A673 (cell line): Measurements from ENCODE around the gene TSSK6. TPM values are rescaled to one million over a fixed set of nuclear protein-coding genes. Genes with fewer than 3 reads are reported as not detected.

ENCODE experiments used
- BruUV-seq: library from RNA; stranded (reverse); fragments of 400-500 nt; replicated peaks from 2 replicates; lab custom pipeline; 2021; lab: Mats Ljungman, UMichigan
- CTCF ChIA-PET: fragments of 300-600 bp; sonication (Branson Sonifier 250); formaldehyde crosslinking; loops from one replicate; lab custom pipeline; 2022; ENCODE audit warnings: antibody characterized with exemption; lab: Charles Lee
- POLR2A ChIA-PET: fragments of 300-600 bp; sonication (Branson Sonifier 250); formaldehyde crosslinking; loops from one replicate; lab custom pipeline; 2022; ENCODE audit warnings: antibody characterized with exemption; ENCODE audit not compliant: low non-redundant PET; lab: Charles Lee
- DNase-seq: peaks from one replicate; pipeline ENCODE4 v3.0.0-alpha.2; 2015; ENCODE audit warnings: low spot score
- H3K27ac ChIP-seq: fragments of 200-600 bp; sonication (generic); 2 replicates; pipeline ENCODE4 v1.5.1; 2016; ENCODE audit warnings: mixed run types, low read depth, mild to moderate bottlenecking, mixed read lengths, antibody characterized with exemption, low read length; ENCODE audit not compliant: poor library complexity, severe bottlenecking
- H3K27me3 ChIP-seq: fragments of 200-600 bp; sonication (generic); replicated peaks from 2 replicates; pipeline ENCODE4 v1.6.1; 2017; ENCODE audit warnings: mixed run types, low read depth, mild to moderate bottlenecking, mixed read lengths, antibody characterized with exemption, low read length; ENCODE audit not compliant: insufficient read depth, poor library complexity
- H3K36me3 ChIP-seq: fragments of 200-600 bp; sonication (generic); 2 replicates; pipeline ENCODE4 v1.6.1; 2016; ENCODE audit warnings: mixed run types, mild to moderate bottlenecking, mixed read lengths, antibody characterized with exemption, low read length; ENCODE audit not compliant: insufficient read depth, poor library complexity, severe bottlenecking
- H3K4me1 ChIP-seq: fragments of 200-600 bp; sonication (generic); 2 replicates; pipeline ENCODE4 v1.6.1; 2017; ENCODE audit warnings: mixed run types, mild to moderate bottlenecking, mixed read lengths, antibody characterized with exemption, low read length; ENCODE audit not compliant: insufficient read depth, poor library complexity, severe bottlenecking
- H3K4me3 ChIP-seq: fragments of 200-600 bp; sonication (generic); 2 replicates; pipeline ENCODE4 v1.5.1; 2016; ENCODE audit warnings: low read depth, mixed run types, mild to moderate bottlenecking, mixed read lengths, low read length; ENCODE audit not compliant: poor library complexity, severe bottlenecking
- H3K9me3 ChIP-seq: fragments of 200-600 bp; sonication (generic); 2 replicates; pipeline ENCODE4 v1.6.1; 2016; ENCODE audit warnings: mixed run types, low read depth, mild to moderate bottlenecking, mixed read lengths, antibody characterized with exemption, low read length; ENCODE audit not compliant: poor library complexity, severe bottlenecking
- EZH2 ChIP-seq: fragments of 200-600 bp; sonication (generic); IDR thresholded peaks from 2 replicates; pipeline ENCODE4 v1.6.1; 2017; ENCODE audit warnings: borderline replicate concordance, low read depth, mild to moderate bottlenecking, mixed read lengths, antibody characterized with exemption, low read length; ENCODE audit not compliant: poor library complexity, severe bottlenecking
- intact Hi-C: fragments of 100-400 bp; cut with micrococcal nuclease; formaldehyde crosslinking; loops from one replicate; pipeline ENCODE4 v1.10.0; 2022; ENCODE audit not compliant: unreplicated experiment
- total RNA-seq: library from RNA; stranded (reverse); gene quantifications from 2 replicates; pipeline ENCODE4 v1.2.3, GENCODE V29; 2021
- TF ChIP-seq, protein P1 (sequence below): fragments of 300-800, 200-600 bp; sonication (generic); conservative IDR thresholded peaks from 2 replicates; pipeline ENCODE4 v1.5.1; 2017; ENCODE audit warnings: low read depth, mild to moderate bottlenecking, antibody characterized with exemption, low read length, moderate library complexity, mixed read lengths

TSSK6 gene
- total RNA-seq, 1 experiment from 2014 or later, result 2.5 TPM

GRCh38 chr19:19538785-19539166 is 23.4 kb upstream of the TSSK6 start:
- no peak for DNase-seq
- CTCF ChIA-PET, result no interaction called here
- no peaks in the 10 kb centered on the region for H3K27me3 ChIP-seq
- POLR2A ChIA-PET, result no interaction called here
- no TSS peak for BruUV-seq
- H3K27ac ChIP-seq, result no peak overlapping the region
- peak overlapping the region; percentile 49 for H3K4me3 ChIP-seq
- TF ChIP-seq, protein P1, sequence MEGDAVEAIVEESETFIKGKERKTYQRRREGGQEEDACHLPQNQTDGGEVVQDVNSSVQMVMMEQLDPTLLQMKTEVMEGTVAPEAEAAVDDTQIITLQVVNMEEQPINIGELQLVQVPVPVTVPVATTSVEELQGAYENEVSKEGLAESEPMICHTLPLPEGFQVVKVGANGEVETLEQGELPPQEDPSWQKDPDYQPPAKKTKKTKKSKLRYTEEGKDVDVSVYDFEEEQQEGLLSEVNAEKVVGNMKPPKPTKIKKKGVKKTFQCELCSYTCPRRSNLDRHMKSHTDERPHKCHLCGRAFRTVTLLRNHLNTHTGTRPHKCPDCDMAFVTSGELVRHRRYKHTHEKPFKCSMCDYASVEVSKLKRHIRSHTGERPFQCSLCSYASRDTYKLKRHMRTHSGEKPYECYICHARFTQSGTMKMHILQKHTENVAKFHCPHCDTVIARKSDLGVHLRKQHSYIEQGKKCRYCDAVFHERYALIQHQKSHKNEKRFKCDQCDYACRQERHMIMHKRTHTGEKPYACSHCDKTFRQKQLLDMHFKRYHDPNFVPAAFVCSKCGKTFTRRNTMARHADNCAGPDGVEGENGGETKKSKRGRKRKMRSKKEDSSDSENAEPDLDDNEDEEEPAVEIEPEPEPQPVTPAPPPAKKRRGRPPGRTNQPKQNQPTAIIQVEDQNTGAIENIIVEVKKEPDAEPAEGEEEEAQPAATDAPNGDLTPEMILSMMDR, result no peak
- no peak for TF ChIP-seq EZH2
- intact Hi-C loops, result no loop called here
- no peaks in the 10 kb centered on the region for H3K9me3 ChIP-seq
- peaks cover 13% of the 10 kb centered on the region for H3K4me1 ChIP-seq
- H3K36me3 ChIP-seq, result no peaks in the 10 kb centered on the region

DNA sequence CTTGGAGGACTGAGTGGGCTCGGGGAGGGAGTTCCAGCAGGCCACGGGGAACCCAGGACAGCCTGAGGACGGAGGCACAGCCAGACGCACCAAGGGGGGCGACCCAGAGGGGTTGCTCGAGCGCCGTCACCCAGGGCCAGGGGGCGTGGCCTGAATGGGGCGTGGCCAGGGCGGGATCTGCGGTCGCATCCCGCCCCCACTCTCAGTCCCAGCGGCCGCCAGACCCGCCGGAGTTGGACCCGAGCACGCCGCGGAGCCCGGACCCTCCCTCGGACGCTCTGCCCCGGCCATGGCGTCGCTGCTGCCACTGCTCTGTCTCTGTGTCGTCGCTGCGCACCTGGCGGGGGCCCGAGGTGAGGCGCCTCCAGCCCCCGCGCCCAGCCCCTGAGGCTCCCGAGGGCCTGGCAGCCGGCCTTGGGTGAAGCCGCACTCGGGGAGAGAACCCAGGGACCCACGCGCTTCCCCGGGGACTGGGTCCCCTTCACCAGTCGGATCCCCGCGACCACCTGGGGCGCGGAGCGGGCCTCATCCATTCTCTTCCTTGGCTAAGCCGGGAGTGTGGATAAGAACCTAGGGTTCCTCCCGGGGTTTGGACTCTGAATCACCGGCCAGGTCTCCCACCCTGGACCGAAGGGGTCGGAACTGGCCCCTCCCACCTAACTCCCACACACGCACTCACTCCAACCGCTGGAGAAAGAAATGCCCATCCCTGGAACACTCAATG is 22.9 kb upstream of the TSSK6 start, which contains the start of gene CILP2:
TSS of gene CILP2 (plus strand) at position 205 of the 724 bp plus-strand sequence. CDS start at position 290, 85 bp downstream.
- DNase-seq, result peak; percentile 66
- CTCF ChIA-PET, result no interaction called here
- H3K36me3 ChIP-seq, result no peaks in the 10 kb centered on the region
- intact Hi-C loops, result no loop called here
- H3K27me3 ChIP-seq, result no peaks in the 10 kb centered on the region
- BruUV-seq, result no TSS peak
- H3K4me3 ChIP-seq, result peak within 1 kb of the TSS; percentile 49
- H3K4me1 ChIP-seq, result peaks cover 13% of the 10 kb centered on the region
- H3K27ac ChIP-seq, result no peak within 1 kb of the TSS
- no peak for TF ChIP-seq EZH2
- TF ChIP-seq, protein P1, result no peak
- H3K9me3 ChIP-seq, result no peaks in the 10 kb centered on the region
- POLR2A ChIA-PET, result interaction anchor here (0.6 kb wide), 1 partner anchor 9 kb away, joined by 3 read pairs; no protein-coding TSS in a partner anchor

DNA sequence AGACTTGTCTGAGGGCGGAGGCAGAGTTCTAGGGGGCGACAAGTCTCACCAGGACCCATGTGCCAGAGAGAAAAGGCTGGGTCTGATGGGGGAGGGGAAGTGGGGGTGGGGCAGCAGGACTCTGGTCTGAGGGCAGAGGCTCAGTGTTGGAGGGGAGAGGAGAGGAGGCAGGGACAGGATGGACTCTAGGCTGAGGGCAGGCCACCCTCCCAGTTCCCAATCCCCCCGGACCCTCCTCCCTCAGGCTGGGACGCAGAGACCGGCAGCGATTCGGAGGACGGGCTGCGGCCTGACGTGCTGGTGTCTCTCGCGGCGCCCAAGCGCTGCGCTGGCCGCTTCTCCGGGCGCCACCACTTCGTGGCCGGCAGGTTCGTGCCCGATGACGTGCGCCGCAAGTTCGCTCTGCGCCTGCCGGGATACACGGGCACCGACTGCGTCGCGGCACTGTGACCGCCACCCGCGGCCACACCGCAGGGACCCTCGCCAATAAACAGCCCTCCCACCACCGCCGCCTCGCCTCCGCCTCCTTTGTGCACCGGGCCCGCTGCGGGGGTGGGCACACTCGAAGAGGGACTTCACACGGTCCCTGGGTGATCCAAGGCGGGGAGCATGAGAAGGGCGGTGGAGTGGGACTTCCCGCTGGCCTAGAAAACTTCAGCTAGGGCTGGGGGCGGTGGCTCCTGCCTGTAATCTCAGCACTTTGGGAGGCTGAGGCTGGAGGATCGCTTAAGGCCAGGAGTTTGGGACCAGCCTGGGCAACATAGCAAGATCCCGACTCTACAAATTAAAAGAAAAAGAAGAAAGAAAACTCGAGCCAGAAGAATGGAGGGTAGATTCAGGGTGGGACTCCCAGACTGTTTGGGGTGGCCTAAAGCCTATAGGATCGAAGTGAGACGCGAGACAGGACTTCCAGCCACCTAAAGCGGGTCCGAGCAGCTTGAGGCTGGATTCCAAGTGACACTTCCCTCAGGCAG is 22.0 kb upstream of the TSSK6 start:
- Histone ChIP-seq H3K27me3 (no peaks in the 10 kb centered on the region), H3K9me3 (no peaks in the 10 kb centered on the region), H3K27ac (no peak overlapping the region), H3K4me1 (peaks cover 13% of the 10 kb centered on the region), H3K36me3 (no peaks in the 10 kb centered on the region), H3K4me3 (no peak overlapping the region)
- ChIA-PET CTCF (no interaction called here), POLR2A (interaction anchor here (0.6 kb wide), 1 partner anchor 8 kb away, joined by 3 read pairs; no protein-coding TSS in a partner anchor)
- DNase-seq, result no peak
- no TSS peak for BruUV-seq
- TF ChIP-seq EZH2, result no peak
- TF ChIP-seq, protein P1, result no peak
- intact Hi-C loops, result no loop called here
